Trophoblast cell (in vitro differentiated cells and primary cell): Measurements from ENCODE around the gene CD81.

Source experiments
- DNase-seq, 2 donors: peaks; one replicate each; pipeline ENCODE4 v3.0.0-alpha.2; 2016
- H2AFZ ChIP-seq: 2 replicates; pipeline ENCODE4 v1.6.1; 2013; ENCODE audit warnings: low read length, moderate library complexity, mild to moderate bottlenecking; ENCODE audit not compliant: insufficient read depth, poor library complexity
- H2AK5ac ChIP-seq: 2 replicates; pipeline ENCODE4 v1.6.1; 2013; ENCODE audit warnings: mild to moderate bottlenecking, low read length
- H2BK120ac ChIP-seq: 2 replicates; pipeline ENCODE4 v1.6.1; 2013; ENCODE audit warnings: low read length, mild to moderate bottlenecking, moderate library complexity; ENCODE audit not compliant: insufficient read depth, poor library complexity
- H2BK12ac ChIP-seq: 2 replicates; pipeline ENCODE4 v1.6.1; 2013; ENCODE audit warnings: mild to moderate bottlenecking, low read length, moderate library complexity
- H2BK5ac ChIP-seq: 2 replicates; pipeline ENCODE4 v1.6.1; 2013; ENCODE audit warnings: low read length, low read depth, moderate library complexity, mild to moderate bottlenecking; ENCODE audit not compliant: poor library complexity
- H3K14ac ChIP-seq: 2 replicates; pipeline ENCODE4 v1.6.1; 2013; ENCODE audit warnings: mild to moderate bottlenecking, low read length
- H3K18ac ChIP-seq: 2 replicates; pipeline ENCODE4 v1.6.1; 2013; ENCODE audit warnings: mild to moderate bottlenecking, low read length
- H3K23ac ChIP-seq: 2 replicates; pipeline ENCODE4 v1.6.1; 2013; ENCODE audit warnings: low read length
- H3K27ac ChIP-seq: 2 replicates; pipeline ENCODE4 v1.5.1; 2013; ENCODE audit warnings: low read depth, mild to moderate bottlenecking, inconsistent platforms, low read length, moderate library complexity
- H3K27me3 ChIP-seq: 2 replicates; pipeline ENCODE4 v1.6.1; 2013; ENCODE audit warnings: inconsistent platforms, mild to moderate bottlenecking, low read length, moderate library complexity; ENCODE audit not compliant: insufficient read depth
- H3K36me3 ChIP-seq, 2 experiments: 1 replicate in 1 of 2; 2 replicates in 1 of 2; pipeline ENCODE4 v1.6.1; 2013; ENCODE audit warnings: low read length in 2 of 2, mild to moderate bottlenecking in 2 of 2, moderate library complexity in 1 of 2; ENCODE audit not compliant: insufficient read depth in 2 of 2, control insufficient read depth in 1 of 2
- H3K4ac ChIP-seq: 2 replicates; pipeline ENCODE4 v1.6.1; 2013; ENCODE audit warnings: low read depth, mild to moderate bottlenecking, low read length, moderate library complexity
- H3K4me1 ChIP-seq, 2 experiments: 1 replicate in 1 of 2; 2 replicates in 1 of 2; pipeline ENCODE4 v1.6.1; 2013; ENCODE audit warnings: low read length in 2 of 2, mild to moderate bottlenecking in 2 of 2, moderate library complexity in 1 of 2; ENCODE audit not compliant: insufficient read depth in 2 of 2, control insufficient read depth in 1 of 2
- H3K4me2 ChIP-seq: 2 replicates; pipeline ENCODE4 v1.6.1; 2013; ENCODE audit warnings: inconsistent platforms, mild to moderate bottlenecking, low read length, moderate library complexity
- H3K4me3 ChIP-seq: 2 replicates; pipeline ENCODE4 v1.5.1; 2013; ENCODE audit warnings: mild to moderate bottlenecking, low read depth, low read length, inconsistent platforms
- H3K79me1 ChIP-seq: one replicate; pipeline ENCODE4 v1.6.1; 2013; ENCODE audit warnings: low read length
- H3K79me2 ChIP-seq: 2 replicates; pipeline ENCODE4 v1.6.1; 2013; ENCODE audit warnings: low read length, mild to moderate bottlenecking; ENCODE audit not compliant: control insufficient read depth, insufficient read depth, poor library complexity
- H3K9ac ChIP-seq: 2 replicates; pipeline ENCODE4 v1.6.1; 2013; ENCODE audit warnings: mild to moderate bottlenecking, low read length
- H3K9me3 ChIP-seq: 2 replicates; pipeline ENCODE4 v1.6.1; 2013; ENCODE audit warnings: low read depth, mild to moderate bottlenecking, control low read depth, inconsistent platforms, low read length; ENCODE audit not compliant: insufficient read depth
- H4K12ac ChIP-seq: 2 replicates; pipeline ENCODE4 v1.6.1; 2013; ENCODE audit warnings: low read depth, mild to moderate bottlenecking, low read length, moderate library complexity
- H4K8ac ChIP-seq: 2 replicates; pipeline ENCODE4 v1.6.1; 2013; ENCODE audit warnings: low read depth, mild to moderate bottlenecking, low read length, moderate library complexity
- H4K91ac ChIP-seq: one replicate; pipeline ENCODE4 v1.6.1; 2013; ENCODE audit warnings: low read depth, mild to moderate bottlenecking, low read length, moderate library complexity
- WGBS: extraction: QIAGEN DNeasy Blood & Tissue Kit; methylation state at CpG from one replicate; pipeline ENCODE4 v1.1.7; 2013; ENCODE audit warnings: missing lambda C conversion rate; ENCODE audit not compliant: insufficient read length, insufficient coverage; ENCODE audit errors: extremely low coverage; 5-methylcytosine and 5-hydroxymethylcytosine counted together

Gene CD81

DNA sequence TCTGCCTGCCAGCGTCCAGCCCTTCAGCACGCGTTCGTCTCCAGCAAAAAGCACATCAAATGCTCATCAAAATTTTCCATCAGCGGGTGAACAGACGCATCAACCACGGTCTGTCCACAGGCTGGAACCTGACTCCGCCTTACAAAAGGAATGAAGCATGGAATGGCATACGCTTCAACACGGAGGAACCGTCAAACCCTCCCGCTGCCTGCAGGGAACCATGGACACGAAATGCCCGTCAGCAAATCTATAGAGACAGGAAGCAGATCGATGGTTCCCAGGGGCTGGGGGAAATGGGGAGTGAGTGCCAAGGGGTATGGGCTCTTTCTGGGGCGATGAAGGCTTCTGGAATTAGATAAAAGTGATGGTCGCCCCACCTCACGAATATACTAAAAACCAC, 39.7 kb downstream of the CD81 start:
- no peak overlapping the region for H2BK120ac ChIP-seq
- H2AK5ac ChIP-seq = no peak overlapping the region
- no CpG with 5 or more reads among the region's 18 CpGs for WGBS
- DNase-seq = peak in 1 of 2 donors; percentile 16
- H3K27me3 ChIP-seq = no peaks in the 10 kb centered on the region
- no peak overlapping the region for H3K18ac ChIP-seq
- H3K9me3 ChIP-seq = no peaks in the 10 kb centered on the region
- H2BK5ac ChIP-seq = no peak overlapping the region
- H2BK12ac ChIP-seq = no peak overlapping the region
- H3K4me1 ChIP-seq = no peaks in the 10 kb centered on the region
- H3K4me2 ChIP-seq = no peak overlapping the region
- H3K79me2 ChIP-seq = no peaks in the 10 kb centered on the region
- H3K36me3 ChIP-seq = no peaks in the 10 kb centered on the region
- no peak overlapping the region for H3K27ac ChIP-seq
- no peak overlapping the region for H2AFZ ChIP-seq
- H3K9ac ChIP-seq = no peak overlapping the region
- H3K23ac ChIP-seq = no peak overlapping the region
- H4K8ac ChIP-seq = no peak overlapping the region
- H4K12ac ChIP-seq = no peak overlapping the region
- no peak overlapping the region for H3K4ac ChIP-seq
- no peaks in the 10 kb centered on the region for H3K79me1 ChIP-seq
- H4K91ac ChIP-seq = no peak overlapping the region
- H3K14ac ChIP-seq = no peak overlapping the region
- H3K4me3 ChIP-seq = no peak overlapping the region

DNA sequence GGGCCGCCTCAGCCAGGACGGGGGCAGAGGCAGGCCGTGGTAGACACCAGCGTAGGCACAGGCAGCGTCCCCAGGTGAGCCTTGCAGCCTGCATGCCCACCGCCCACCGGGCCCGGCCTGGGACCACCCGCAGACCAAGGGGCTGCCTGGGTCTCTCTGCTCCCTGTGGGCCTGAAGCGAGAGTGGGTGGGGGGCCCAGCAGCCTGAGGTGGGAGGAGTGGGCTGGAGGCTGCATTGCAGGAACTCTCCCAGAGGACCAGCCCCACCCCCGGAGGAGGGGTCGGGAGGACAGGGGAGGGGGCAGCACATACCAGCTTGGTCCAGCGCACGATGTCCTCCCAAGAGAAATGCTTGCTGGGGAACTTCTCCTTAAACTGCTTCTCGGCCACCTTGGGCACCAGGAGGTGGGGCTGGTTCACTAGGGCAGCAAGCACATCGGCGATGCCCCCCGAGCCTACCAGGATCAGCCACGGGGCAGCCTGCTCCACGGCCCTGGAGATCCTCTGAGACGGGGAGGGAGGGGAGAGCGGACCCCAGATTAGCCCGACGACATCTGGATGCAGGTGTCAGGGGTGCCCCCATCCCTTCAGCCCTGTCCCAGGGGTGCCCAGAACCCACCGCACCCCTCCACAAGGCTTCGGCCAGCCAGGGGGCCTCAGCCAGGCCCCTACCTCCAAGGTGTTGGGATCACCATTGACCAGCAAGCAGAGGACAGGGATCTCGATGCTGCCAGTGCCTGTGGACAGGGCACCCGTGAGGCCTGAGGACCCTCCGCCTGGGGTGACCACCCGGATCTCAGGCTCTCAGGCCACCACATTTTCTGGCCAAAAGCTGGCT, 41.0 kb downstream of the CD81 start:
- no peak overlapping the region for H3K4me3 ChIP-seq
- no CpG with 5 or more reads among the region's 30 CpGs for WGBS
- no peaks in the 10 kb centered on the region for H3K79me2 ChIP-seq
- no peak overlapping the region for H3K14ac ChIP-seq
- H3K4me1 ChIP-seq = no peaks in the 10 kb centered on the region
- no peak overlapping the region for H3K23ac ChIP-seq
- no peak overlapping the region for H3K4ac ChIP-seq
- H2BK5ac ChIP-seq = no peak overlapping the region
- H3K9ac ChIP-seq = no peak overlapping the region
- H3K9me3 ChIP-seq = no peaks in the 10 kb centered on the region
- no peak overlapping the region for H2BK12ac ChIP-seq
- no peak overlapping the region for H4K91ac ChIP-seq
- no peaks in the 10 kb centered on the region for H3K27me3 ChIP-seq
- H3K36me3 ChIP-seq = no peaks in the 10 kb centered on the region
- H4K12ac ChIP-seq = no peak overlapping the region
- no peak overlapping the region for H2AFZ ChIP-seq
- H4K8ac ChIP-seq = no peak overlapping the region
- H3K27ac ChIP-seq = no peak overlapping the region
- H2AK5ac ChIP-seq = no peak overlapping the region
- H3K79me1 ChIP-seq = no peaks in the 10 kb centered on the region
- no peak overlapping the region for H3K18ac ChIP-seq
- no peak overlapping the region for H2BK120ac ChIP-seq
- DNase-seq = no peak
- no peak overlapping the region for H3K4me2 ChIP-seq

- Histone ChIP-seq H3K27me3 (no peaks in the 10 kb centered on the region), H3K4me1 (no peaks in the 10 kb centered on the region), H3K9me3 (no peaks in the 10 kb centered on the region), H3K79me2 (no peaks in the 10 kb centered on the region), H3K4ac (no peak overlapping the region), H3K23ac (no peak overlapping the region), H4K91ac (no peak overlapping the region), H2AFZ (no peak overlapping the region), H2BK5ac (no peak overlapping the region), H3K9ac (no peak overlapping the region), H3K18ac (no peak overlapping the region), H3K4me3 (no peak overlapping the region), H2BK12ac (no peak overlapping the region), H4K8ac (no peak overlapping the region), H3K79me1 (no peaks in the 10 kb centered on the region), H3K36me3 (no peaks in the 10 kb centered on the region), H2BK120ac (no peak overlapping the region), H3K4me2 (no peak overlapping the region), H2AK5ac (no peak overlapping the region), H3K27ac (no peak overlapping the region), H4K12ac (no peak overlapping the region), H3K14ac (no peak overlapping the region)
- no CpG with 5 or more reads among the region's 21 CpGs for WGBS
- no peak for DNase-seq
Measured at GRCh38 chr11:2418693-2419360, 41.7 kb downstream of the CD81 start.

DNA sequence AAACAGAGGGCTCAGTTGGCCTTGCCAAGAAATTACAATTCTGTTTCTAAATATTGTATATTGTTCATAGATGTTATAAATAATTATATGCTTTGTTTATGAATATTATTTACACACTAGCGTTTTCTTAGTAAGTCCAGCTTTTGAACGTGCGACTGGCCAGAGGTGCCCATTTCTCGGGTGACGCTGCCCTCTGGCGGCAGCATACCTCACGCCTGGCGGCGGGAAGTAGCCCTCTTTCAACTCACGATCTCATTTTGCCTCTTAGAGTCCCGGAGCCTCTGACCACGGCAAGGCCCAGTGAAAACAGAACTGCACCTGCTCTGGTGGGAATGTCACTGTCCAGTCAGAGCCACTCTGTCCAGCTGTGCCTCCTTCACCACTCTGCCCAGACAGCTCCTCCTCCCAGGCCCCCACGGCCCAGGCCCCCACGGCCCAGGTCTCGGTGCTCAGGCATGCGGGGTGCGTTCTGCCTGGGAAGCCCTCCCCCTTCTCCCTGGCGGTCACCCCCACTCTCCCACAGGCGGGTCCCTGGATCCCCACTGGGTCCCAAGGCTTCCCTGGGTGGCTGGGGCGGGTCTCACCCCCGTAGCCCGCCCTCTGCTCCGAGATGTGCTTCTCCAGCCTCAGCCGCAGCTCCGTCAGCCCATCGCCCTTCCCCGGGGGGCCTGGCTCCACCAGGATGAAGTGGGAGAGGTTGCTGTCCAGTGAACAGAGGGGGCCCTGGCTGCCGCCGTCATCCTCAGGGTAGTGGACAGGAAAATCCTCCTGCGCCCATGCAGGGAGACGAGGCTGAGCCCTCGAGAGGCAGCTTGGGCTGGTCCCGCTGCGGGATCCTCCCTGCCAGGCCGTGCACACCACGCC, 42.8 kb downstream of the CD81 start:
- Histone ChIP-seq H3K14ac (no peak overlapping the region), H4K91ac (no peak overlapping the region), H3K27me3 (no peaks in the 10 kb centered on the region), H4K8ac (no peak overlapping the region), H3K4me3 (no peak overlapping the region), H3K4ac (no peak overlapping the region), H3K79me1 (no peaks in the 10 kb centered on the region), H2BK120ac (no peak overlapping the region), H3K9me3 (no peaks in the 10 kb centered on the region), H3K4me1 (no peaks in the 10 kb centered on the region), H3K23ac (no peak overlapping the region), H3K4me2 (no peak overlapping the region), H2BK5ac (no peak overlapping the region), H3K9ac (no peak overlapping the region), H2AFZ (no peak overlapping the region), H3K79me2 (no peaks in the 10 kb centered on the region), H3K18ac (no peak overlapping the region), H2BK12ac (no peak overlapping the region), H4K12ac (no peak overlapping the region), H3K36me3 (no peaks in the 10 kb centered on the region), H3K27ac (no peak overlapping the region), H2AK5ac (no peak overlapping the region)
- WGBS = no CpG with 5 or more reads among the region's 36 CpGs
- DNase-seq = peak; percentile 51 to 79
